ENCODE data around the gene DPM1.

DPM1 gene

GRCh38 chr20:50895111-50895830 lies 63.1 kb downstream of the DPM1 start:
- DNase-seq (ENCODE audit: low read depth) = no peak

GRCh38 chr20:50893620-50894019 lies 64.7 kb downstream of the DPM1 start:
- no peak for DNase-seq (ENCODE audit: low read depth)

GRCh38 chr20:50892394-50892793 lies 65.9 kb downstream of the DPM1 start:
- no peak for DNase-seq (ENCODE audit: low read depth)

GRCh38 chr20:50891138-50891537 lies 67.2 kb downstream of the DPM1 start:
- DNase-seq (ENCODE audit: low read depth) = no peak

- no peak for DNase-seq (ENCODE audit: low read depth)
Measured at GRCh38 chr20:50887576-50887975, 70.8 kb downstream of the DPM1 start.

GRCh38 chr20:50886184-50886790 lies 72.0 kb downstream of the DPM1 start:
- DNase-seq (ENCODE audit: low read depth) = no peak

GRCh38 chr20:50885781-50886180 lies 72.6 kb downstream of the DPM1 start:
- DNase-seq (ENCODE audit: low read depth) = no peak

GRCh38 chr20:50885068-50885467 lies 73.3 kb downstream of the DPM1 start:
- no peak for DNase-seq (ENCODE audit: low read depth)
